OCI-LY1 (cell line): ENCODE measurements around the gene DDX31.

Experiments
- H2AFZ ChIP-seq: fragments of 200-600 bp; sonication (generic), shearing (Covaris generic); 2 replicates; pipeline ENCODE4 v1.6.0; 2014; ENCODE audit warnings: antibody characterized with exemption, mild to moderate bottlenecking, low read length
- H3F3A ChIP-seq: fragments of 200-600 bp; sonication (generic), shearing (Covaris generic); 2 replicates; pipeline ENCODE4 v1.6.0; 2014; ENCODE audit warnings: mild to moderate bottlenecking, antibody characterized with exemption, low read length, moderate library complexity; ENCODE audit not compliant: insufficient read depth
- H3K27ac ChIP-seq: fragments of 200-600 bp; sonication (generic); 2 replicates; pipeline ENCODE4 v1.5.1; 2014; ENCODE audit warnings: low read length, mixed run types, mild to moderate bottlenecking, low read depth; ENCODE audit not compliant: poor library complexity, severe bottlenecking
- H3K27me3 ChIP-seq: fragments of 200-600 bp; sonication (generic); 2 replicates; pipeline ENCODE4 v1.6.0; 2014; ENCODE audit warnings: antibody characterized with exemption, mild to moderate bottlenecking, low read length, moderate library complexity; ENCODE audit not compliant: insufficient read depth
- H3K36me3 ChIP-seq: fragments of 200-600 bp; sonication (generic); 2 replicates; pipeline ENCODE4 v1.6.1; 2014; ENCODE audit warnings: mild to moderate bottlenecking, antibody characterized with exemption, low read length, moderate library complexity, mixed read lengths; ENCODE audit not compliant: insufficient read depth
- H3K4me1 ChIP-seq: fragments of 200-600 bp; sonication (generic); 2 replicates; pipeline ENCODE4 v1.5.1; 2014; ENCODE audit warnings: mild to moderate bottlenecking, low read length, moderate library complexity; ENCODE audit not compliant: insufficient read depth, severe bottlenecking
- H3K4me2 ChIP-seq: fragments of 200-600 bp; sonication (generic), shearing (Covaris generic); 2 replicates; pipeline ENCODE4 v1.6.1; 2014; ENCODE audit warnings: low read length
- H3K4me3 ChIP-seq: fragments of 200-600 bp; sonication (generic); 2 replicates; pipeline ENCODE4 v1.5.1; 2014; ENCODE audit warnings: low read length, low read depth, mild to moderate bottlenecking, mixed read lengths; ENCODE audit not compliant: poor library complexity, severe bottlenecking
- H3K79me2 ChIP-seq: fragments of 200-600 bp; shearing (Covaris generic); 2 replicates; pipeline ENCODE4 v1.6.1; 2016; ENCODE audit warnings: mixed run types, low read length, mixed read lengths; ENCODE audit not compliant: insufficient read depth
- H3K9ac ChIP-seq: fragments of 200-600 bp; sonication (generic), shearing (Covaris generic); 2 replicates; pipeline ENCODE4 v1.6.1; 2014; ENCODE audit warnings: mild to moderate bottlenecking, low read length, mixed read lengths
- H3K9me2 ChIP-seq: fragments of 200-600 bp; sonication (generic), shearing (Covaris generic); 2 replicates; pipeline ENCODE4 v1.6.1; 2014; ENCODE audit warnings: low read depth, mild to moderate bottlenecking, low read length, mixed read lengths
- H3K9me3 ChIP-seq: fragments of 200-600 bp; shearing (Covaris generic); 2 replicates; pipeline ENCODE4 v1.6.1; 2014; ENCODE audit warnings: low read length, mixed read lengths
- H4K20me1 ChIP-seq: fragments of 200-600 bp; sonication (generic), shearing (Covaris generic); 2 replicates; pipeline ENCODE4 v1.6.0; 2016; ENCODE audit warnings: mild to moderate bottlenecking, low read length; ENCODE audit not compliant: insufficient read depth
- EZH2 ChIP-seq: fragments of 200-600 bp; sonication (generic), shearing (Covaris generic); IDR thresholded peaks from 2 replicates; pipeline ENCODE4 v1.8.0; 2017; ENCODE audit warnings: borderline replicate concordance, mixed run types, mild to moderate bottlenecking, antibody characterized with exemption, low read length, moderate library complexity, mixed read lengths
- TF ChIP-seq, protein P1 (sequence below): fragments of 200-600 bp; sonication (generic), shearing (Covaris generic); IDR thresholded peaks from 2 replicates; pipeline ENCODE4 v1.5.1; 2017; ENCODE audit warnings: mild to moderate bottlenecking, antibody characterized with exemption, low read length, moderate library complexity, mixed read lengths

DDX31 gene

DNA sequence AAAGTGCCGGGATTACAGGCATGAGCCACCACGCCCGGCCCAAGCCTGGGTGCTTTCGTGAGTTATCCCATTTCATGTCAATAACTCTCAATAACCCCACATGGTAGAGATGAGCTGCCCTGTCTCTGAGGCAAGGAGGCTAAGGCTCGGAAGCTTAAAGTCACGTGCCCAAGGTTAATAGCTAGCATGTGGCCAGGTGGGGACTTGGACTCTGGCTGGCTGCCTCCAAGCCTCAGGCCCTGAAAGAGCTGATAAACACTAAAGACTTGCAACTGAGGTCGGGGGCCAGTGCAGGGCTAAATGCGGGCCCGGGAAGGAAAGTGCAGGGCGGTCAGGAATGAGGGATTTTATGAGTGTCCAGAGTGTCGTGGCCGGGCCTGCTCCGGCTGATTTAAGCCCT is 118.2 kb downstream of the DDX31 start:
- H3K4me2 ChIP-seq = no peak overlapping the region
- H3K9ac ChIP-seq = no peak overlapping the region
- no peaks in the 10 kb centered on the region for H4K20me1 ChIP-seq
- peaks cover 39% of the 10 kb centered on the region for H3K4me1 ChIP-seq
- no peak overlapping the region for H3K4me3 ChIP-seq
- H3K36me3 ChIP-seq = no peaks in the 10 kb centered on the region
- H3K79me2 ChIP-seq = no peaks in the 10 kb centered on the region
- no peaks in the 10 kb centered on the region for H3K9me2 ChIP-seq
- TF ChIP-seq, protein P1, sequence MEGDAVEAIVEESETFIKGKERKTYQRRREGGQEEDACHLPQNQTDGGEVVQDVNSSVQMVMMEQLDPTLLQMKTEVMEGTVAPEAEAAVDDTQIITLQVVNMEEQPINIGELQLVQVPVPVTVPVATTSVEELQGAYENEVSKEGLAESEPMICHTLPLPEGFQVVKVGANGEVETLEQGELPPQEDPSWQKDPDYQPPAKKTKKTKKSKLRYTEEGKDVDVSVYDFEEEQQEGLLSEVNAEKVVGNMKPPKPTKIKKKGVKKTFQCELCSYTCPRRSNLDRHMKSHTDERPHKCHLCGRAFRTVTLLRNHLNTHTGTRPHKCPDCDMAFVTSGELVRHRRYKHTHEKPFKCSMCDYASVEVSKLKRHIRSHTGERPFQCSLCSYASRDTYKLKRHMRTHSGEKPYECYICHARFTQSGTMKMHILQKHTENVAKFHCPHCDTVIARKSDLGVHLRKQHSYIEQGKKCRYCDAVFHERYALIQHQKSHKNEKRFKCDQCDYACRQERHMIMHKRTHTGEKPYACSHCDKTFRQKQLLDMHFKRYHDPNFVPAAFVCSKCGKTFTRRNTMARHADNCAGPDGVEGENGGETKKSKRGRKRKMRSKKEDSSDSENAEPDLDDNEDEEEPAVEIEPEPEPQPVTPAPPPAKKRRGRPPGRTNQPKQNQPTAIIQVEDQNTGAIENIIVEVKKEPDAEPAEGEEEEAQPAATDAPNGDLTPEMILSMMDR = no peak
- TF ChIP-seq EZH2 = no peak
- no peaks in the 10 kb centered on the region for H3F3A ChIP-seq
- H3K27me3 ChIP-seq = no peaks in the 10 kb centered on the region
- H3K9me3 ChIP-seq = no peaks in the 10 kb centered on the region
- no peak overlapping the region for H3K27ac ChIP-seq
- no peak overlapping the region for H2AFZ ChIP-seq

DNA sequence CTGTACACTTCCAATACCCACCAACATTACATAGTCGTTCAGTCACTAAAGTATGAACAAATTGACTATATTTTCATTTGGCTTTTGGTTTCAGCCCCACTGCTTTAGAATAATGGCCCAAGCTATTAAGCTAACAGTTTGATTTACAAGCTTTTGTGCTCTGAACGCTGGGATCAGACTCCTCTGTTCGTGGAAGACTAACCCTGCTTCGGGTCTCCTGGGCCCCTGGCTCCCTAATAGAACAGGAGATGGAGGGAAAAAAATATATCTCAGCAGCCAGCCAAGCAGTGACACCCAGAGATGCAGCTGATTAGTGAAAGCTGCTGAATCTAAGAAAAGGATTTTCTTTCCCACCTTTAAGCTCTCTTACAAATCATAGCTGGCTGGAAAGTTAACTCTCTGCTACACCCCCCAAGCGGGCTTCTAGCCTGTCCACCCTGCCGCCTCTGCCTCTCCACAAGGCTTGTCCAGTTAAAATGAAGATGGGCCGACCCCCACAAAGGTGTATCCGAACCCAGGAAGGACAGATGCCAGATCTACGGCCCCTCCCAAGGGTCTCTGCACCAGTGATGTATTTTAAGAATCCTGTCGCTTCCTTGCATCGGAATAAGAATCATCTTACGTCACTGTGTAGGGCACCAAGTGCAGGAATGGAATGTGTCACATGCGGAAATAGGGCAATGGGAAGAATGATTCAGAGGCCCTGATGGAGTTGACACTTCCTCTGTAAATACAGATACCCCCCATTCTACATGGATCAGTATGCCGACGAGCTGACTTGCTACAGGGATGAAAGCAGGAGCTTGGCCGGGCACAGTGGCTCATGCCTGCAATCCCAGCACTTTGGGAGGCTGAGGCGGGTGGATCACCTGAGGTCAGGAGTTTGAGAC is 120.8 kb downstream of the DDX31 start:
- H3K9ac ChIP-seq = peak overlapping the region; percentile 55
- no peaks in the 10 kb centered on the region for H4K20me1 ChIP-seq
- H3K9me3 ChIP-seq = no peaks in the 10 kb centered on the region
- peak overlapping the region; percentile 97 for H3K27ac ChIP-seq
- H3K36me3 ChIP-seq = no peaks in the 10 kb centered on the region
- no peaks in the 10 kb centered on the region for H3F3A ChIP-seq
- peaks cover 52% of the 10 kb centered on the region for H3K4me1 ChIP-seq
- H3K4me3 ChIP-seq = peak overlapping the region; percentile 46
- no peak for TF ChIP-seq EZH2
- no peaks in the 10 kb centered on the region for H3K27me3 ChIP-seq
- peak overlapping the region; percentile 64 for H3K4me2 ChIP-seq
- H2AFZ ChIP-seq = peak overlapping the region; percentile 92
- no peaks in the 10 kb centered on the region for H3K9me2 ChIP-seq
- H3K79me2 ChIP-seq = no peaks in the 10 kb centered on the region

DNA sequence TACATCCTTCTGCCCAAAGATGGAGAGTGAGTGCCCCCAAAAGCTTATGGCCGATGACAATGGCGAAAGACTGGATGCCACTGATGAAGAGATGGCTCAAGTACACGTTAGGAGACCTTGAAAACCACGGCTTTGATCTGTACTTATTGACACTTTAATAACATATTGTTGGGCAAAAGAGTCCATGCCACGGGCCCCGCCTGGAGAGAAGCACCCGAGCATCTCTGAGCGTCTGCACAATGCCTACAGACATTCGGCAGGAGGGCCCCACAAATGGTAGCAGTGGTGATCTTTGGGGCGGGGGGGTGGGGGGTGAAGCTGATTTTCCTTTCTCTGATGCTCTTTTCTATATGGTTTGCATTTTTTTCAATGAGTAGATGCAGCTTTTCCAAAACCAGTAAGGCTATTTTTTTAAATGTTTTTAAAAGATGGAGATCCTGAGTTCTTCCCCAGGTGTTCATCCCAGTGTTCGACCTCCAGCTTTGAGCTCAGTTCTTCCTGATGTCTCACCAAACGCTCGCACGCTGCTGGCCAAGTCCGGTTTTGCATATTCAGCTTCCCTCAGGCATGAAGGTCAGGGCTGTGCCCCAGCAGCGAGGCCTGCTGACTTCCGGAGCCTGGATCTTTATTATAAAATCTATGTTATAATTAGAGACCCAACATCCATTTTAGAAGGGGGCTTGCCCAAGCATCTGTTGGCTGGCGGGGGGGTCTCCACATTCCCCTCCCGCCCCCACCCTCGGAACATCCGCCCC is 121.6 kb downstream of the DDX31 start:
- Histone ChIP-seq H4K20me1 (no peaks in the 10 kb centered on the region), H3K27me3 (peaks cover 3% of the 10 kb centered on the region; the same call in 1 of the 2 replicates), H3K9me2 (no peaks in the 10 kb centered on the region), H2AFZ (no peak overlapping the region), H3K9me3 (no peaks in the 10 kb centered on the region), H3K36me3 (no peaks in the 10 kb centered on the region), H3K9ac (peak overlapping the region; percentile 55), H3K27ac (peak overlapping the region; percentile 97), H3K4me3 (peak overlapping the region; percentile 46), H3K79me2 (no peaks in the 10 kb centered on the region), H3K4me2 (peak overlapping the region; percentile 64), H3K4me1 (peaks cover 52% of the 10 kb centered on the region), H3F3A (no peaks in the 10 kb centered on the region)
- TF ChIP-seq EZH2 = no peak
- TF ChIP-seq, protein P1 = no peak
